ENCODE results near the gene CRX.
"Not testable (repeated sequence)": the region's sequence is repeated elsewhere in the genome, so short reads cannot be mapped to it uniquely, and the experiment has no call there.

- TF ChIP-seq TAF1 (CRISPR knock-in tag; IDR thresholded peaks at IDR 0.05); ZNF446 (CRISPR knock-in tag; IDR thresholded peaks at IDR 0.05); ELF4 (CRISPR knock-in tag; IDR thresholded peaks at IDR 0.05; ENCODE audit: borderline replicate concordance); CEBPB (IDR thresholded peaks at IDR 0.05; ENCODE audit: borderline replicate concordance, low read depth, low read length); RFX5 (IDR thresholded peaks at IDR 0.05; ENCODE audit: low read depth, low read length); ZNF678 (CRISPR knock-in tag; IDR thresholded peaks at IDR 0.05); RAD21 (CRISPR knock-in tag; IDR thresholded peaks at IDR 0.05): not testable (repeated sequence)
Observed at GRCh38 chr19:47803671-47804070, 18.1 kb upstream of the CRX start.

All from HepG2 (cell line).